HepG2 (cell line): ENCODE data around the gene ABCB6. TPM values are rescaled to one million over a fixed set of nuclear protein-coding genes. Genes with fewer than 3 reads are reported as not detected.

Experiments used
- ATAC-seq: fragments of 200-7000 bp; cut with Tn5 transposase; 3 replicates; pipeline ENCODE4 v1.9.1; 2020; ENCODE audit warnings: mild to moderate bottlenecking, moderate library complexity
- BruUV-seq: library from RNA; stranded (reverse); fragments of 400-500 nt; replicated peaks from 2 replicates; lab custom pipeline; 2021; lab: Mats Ljungman, UMichigan
- CTCF ChIA-PET: fragments of 300-600 bp; formaldehyde crosslinking; extraction: SDS; loops from one replicate; lab custom pipeline; 2021; ENCODE audit warnings: low total read pairs, inconsistent platforms, low intra/inter-chr PET ratio; lab: Yijun Ruan, JAX
- POLR2A ChIA-PET: fragments of 350-600 bp; sonication (Branson Sonifier 250); formaldehyde crosslinking; loops from one replicate; lab custom pipeline; 2020; ENCODE audit warnings: antibody characterized with exemption, inconsistent platforms; lab: Yijun Ruan, JAX
- DNase-seq: peaks from one replicate; pipeline ENCODE4 v3.0.0-alpha.2; 2015; ENCODE audit warnings: low spot score
- FAIRE-seq: peaks from 3 replicates; lab custom pipeline; 2011; peaks lifted over from hg19 to GRCh38; lab: Jason Lieb, UNC
- H2AFZ ChIP-seq: one replicate; pipeline ENCODE4 v1.6.1; 2011; ENCODE audit warnings: low read length, inconsistent platforms
- H3K27ac ChIP-seq: fragments of 300-600 bp; 3 replicates; pipeline ENCODE4 v1.8.0; 2011; ENCODE audit warnings: mixed run types, mild to moderate bottlenecking, mixed read lengths, low read length, inconsistent platforms; ENCODE audit not compliant: insufficient read depth; ENCODE audit errors: extremely low read length
- H3K27me3 ChIP-seq, 2 experiments: fragments of 200-600 bp in 1 of 2; 2 replicates in 1 of 2; 3 replicates in 1 of 2; pipeline versions ENCODE4 v1.6.0 to v1.8.0; 2011; ENCODE audit warnings: low read length in 2 of 2, mild to moderate bottlenecking in 2 of 2, moderate library complexity in 2 of 2, inconsistent platforms in 1 of 2; ENCODE audit not compliant: insufficient read depth in 2 of 2, control insufficient read depth in 1 of 2
- H3K36me3 ChIP-seq, 2 experiments: fragments of 200-600 bp in 1 of 2; replicated peaks in 1 of 2; 2 replicates in 1 of 2; 3 replicates in 1 of 2; pipeline versions ENCODE4 v1.5.1 to v1.8.0; 2011; ENCODE audit warnings: low read length in 2 of 2, inconsistent platforms in 1 of 2; ENCODE audit not compliant: insufficient read depth in 2 of 2, control insufficient read depth in 1 of 2
- H3K4me1 ChIP-seq: 2 replicates; pipeline ENCODE4 v1.5.1; 2012; ENCODE audit warnings: low read length, inconsistent platforms; ENCODE audit not compliant: insufficient read depth
- H3K4me2 ChIP-seq: 2 replicates; pipeline ENCODE4 v1.6.0; 2011; ENCODE audit warnings: low read depth, low read length, inconsistent platforms
- H3K4me3 ChIP-seq, 3 experiments: fragments of 200-600 bp in 1 of 3; sonication (generic), shearing (Covaris generic) in 1 of 3; replicated peaks in 1 of 3; 2 replicates each; pipeline ENCODE4 v1.5.1; 2011 to 2016; ENCODE audit warnings: low read length in 3 of 3, inconsistent platforms in 2 of 3, low read depth in 2 of 3, mild to moderate bottlenecking in 2 of 3, control low read depth in 1 of 3, mixed read lengths in 1 of 3; ENCODE audit not compliant: insufficient read depth in 1 of 3
- H3K79me2 ChIP-seq: one replicate; pipeline ENCODE4 v1.6.1; 2011; ENCODE audit warnings: low read length, inconsistent platforms; ENCODE audit not compliant: insufficient read depth
- H3K9ac ChIP-seq: 2 replicates; pipeline ENCODE4 v1.6.0; 2011; ENCODE audit warnings: mild to moderate bottlenecking, low read depth, low read length, inconsistent platforms; ENCODE audit not compliant: insufficient read depth
- H3K9me3 ChIP-seq: 2 replicates; pipeline ENCODE4 v1.5.1; 2012; ENCODE audit warnings: mild to moderate bottlenecking, low read length
- H4K20me1 ChIP-seq: 2 replicates; pipeline ENCODE4 v1.6.0; 2011; ENCODE audit warnings: inconsistent platforms, mild to moderate bottlenecking, low read length, moderate library complexity; ENCODE audit not compliant: insufficient read depth
- AGO2 ChIP-seq: fragments of 200-400 bp; formaldehyde crosslinking; optimal IDR thresholded peaks from 2 replicates; pipeline ENCODE3; 2017; ENCODE audit warnings: mild to moderate bottlenecking, low read depth, low read length, moderate library complexity
- FOXM1 ChIP-seq: sonication (generic); formaldehyde crosslinking; IDR thresholded peaks from 2 replicates; pipeline ENCODE4 v1.5.0; 2020; ENCODE audit warnings: missing genetic modification reagents
- FOXO4 ChIP-seq: sonication (generic); formaldehyde crosslinking; conservative IDR thresholded peaks from 2 replicates; pipeline ENCODE4 v1.8.1; 2023; ENCODE audit warnings: missing genetic modification reagents
- NFYB ChIP-seq: sonication (generic); formaldehyde crosslinking; IDR thresholded peaks from 2 replicates; pipeline ENCODE4 v1.4.0; 2020; ENCODE audit warnings: missing genetic modification reagents
- RBFOX2 ChIP-seq: fragments of 200-400 bp; formaldehyde crosslinking; IDR thresholded peaks from 2 replicates; pipeline ENCODE4 v1.6.1; 2017; ENCODE audit warnings: low read depth, mild to moderate bottlenecking, low read length
- WGBS: methylation state at CpG from one replicate; pipeline ENCODE4 v1.1.6; 2017; ENCODE audit warnings: low lambda C conversion rate; 5-methylcytosine and 5-hydroxymethylcytosine counted together
- in situ Hi-C: cut with HindIII; loops from 2 replicates; pipeline ENCODE4 v1.10.0; 2017; ENCODE audit warnings: low pct_unique_long_range_greater_than_20kb; ENCODE audit not compliant: extremely low pct_ligation_motif_present
- intact Hi-C: fragments of 100-400 bp; cut with micrococcal nuclease; formaldehyde crosslinking; loops from one replicate; pipeline ENCODE4 v1.10.0; 2022; ENCODE audit not compliant: unreplicated experiment
- polyA plus RNA-seq, 8 experiments: library from polyadenylated mRNA; depleted of rRNA in 3 of 8; stranded (reverse) in 7 of 8; unstranded in 1 of 8; fragments of >200 nt; fragmentation: Illumina TruSeq in 4 of 8; extraction: Trizol in 4 of 8; gene quantifications; 2 replicates each; pipeline versions ENCODE4 v1.2.1 to v1.2.3, GENCODE V29; 2011 to 2016; ENCODE audit warnings: low read depth in 4 of 8, missing spikeins in 1 of 8, mixed read lengths in 1 of 8; ENCODE audit not compliant: insufficient read depth in 1 of 8
- total RNA-seq, 5 experiments: library from RNA; depleted of rRNA; stranded (reverse); fragments of >200 nt; fragmentation: Illumina TruSeq; extraction: Trizol; gene quantifications; 2 replicates each; pipeline ENCODE4 v1.2.3, GENCODE V29; 2016; ENCODE audit warnings: low read depth in 1 of 5

Gene ABCB6
- total and polyA plus RNA-seq, 2 of the 13 experiments (the other 11 are each of a cell fraction or from before 2014, with no cell fraction given), result 91.1 to 137 TPM

DNA sequence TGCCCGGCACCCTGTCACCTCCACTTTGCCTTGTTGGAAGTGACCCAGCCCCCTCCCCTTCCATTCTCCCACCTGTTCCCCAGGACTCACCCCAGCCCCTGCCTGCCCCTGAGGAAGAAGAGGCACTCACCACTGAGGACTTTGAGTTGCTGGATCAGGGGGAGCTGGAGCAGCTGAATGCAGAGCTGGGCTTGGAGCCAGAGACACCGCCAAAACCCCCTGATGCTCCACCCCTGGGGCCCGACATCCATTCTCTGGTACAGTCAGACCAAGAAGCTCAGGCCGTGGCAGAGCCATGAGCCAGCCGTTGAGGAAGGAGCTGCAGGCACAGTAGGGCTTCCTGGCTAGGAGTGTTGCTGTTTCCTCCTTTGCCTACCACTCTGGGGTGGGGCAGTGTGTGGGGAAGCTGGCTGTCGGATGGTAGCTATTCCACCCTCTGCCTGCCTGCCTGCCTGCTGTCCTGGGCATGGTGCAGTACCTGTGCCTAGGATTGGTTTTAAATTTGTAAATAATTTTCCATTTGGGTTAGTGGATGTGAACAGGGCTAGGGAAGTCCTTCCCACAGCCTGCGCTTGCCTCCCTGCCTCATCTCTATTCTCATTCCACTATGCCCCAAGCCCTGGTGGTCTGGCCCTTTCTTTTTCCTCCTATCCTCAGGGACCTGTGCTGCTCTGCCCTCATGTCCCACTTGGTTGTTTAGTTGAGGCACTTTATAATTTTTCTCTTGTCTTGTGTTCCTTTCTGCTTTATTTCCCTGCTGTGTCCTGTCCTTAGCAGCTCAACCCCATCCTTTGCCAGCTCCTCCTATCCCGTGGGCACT lies 36.2 kb downstream of the ABCB6 start:
- CTCF ChIA-PET, result no interaction called here
- in situ Hi-C loops (no loop called here), intact Hi-C loops (no loop called here)
- H3K4me1 ChIP-seq, result peaks cover 16% of the 10 kb centered on the region
- no peak for ATAC-seq
- FAIRE-seq, result no peak
- no peaks in the 10 kb centered on the region; a peak in 1 of 5 replicates for H3K27me3 ChIP-seq
- BruUV-seq, result no TSS peak
- 0 out of 2 replicates have a peak, but pooled peaks have one; percentile 22 for TF ChIP-seq RBFOX2
- peak; percentile 45 for TF ChIP-seq AGO2
- TF ChIP-seq FOXO4 (CRISPR knock-in tag), result 0 out of 2 replicates have a peak, but pooled peaks have one; percentile 53
- no peak for TF ChIP-seq NFYB (CRISPR knock-in tag)
- no peak for TF ChIP-seq FOXM1 (CRISPR knock-in tag)
- H3K27ac ChIP-seq, result no peak overlapping the region
- H4K20me1 ChIP-seq, result no peaks in the 10 kb centered on the region
- WGBS, result 95% methylated on average over 8 of the region's 8 CpGs
- H3K4me3 ChIP-seq, result no peak overlapping the region
- peaks cover 30 to 48% of the 10 kb centered on the region in 2 experiments for H3K36me3 ChIP-seq
- no peak for DNase-seq
- H2AFZ ChIP-seq, result no peak overlapping the region
- no peak overlapping the region for H3K4me2 ChIP-seq
- POLR2A ChIA-PET, result interaction anchor here (0.8 to 4.8 kb wide), 9 partner anchors 11 to 67 kb away, joined by 3 to 21 read pairs (median 4); partner anchors contain the start of gene ZFAND2B
- H3K79me2 ChIP-seq, result peaks cover 17% of the 10 kb centered on the region
- H3K9ac ChIP-seq, result no peak overlapping the region
- H3K9me3 ChIP-seq, result no peaks in the 10 kb centered on the region
